SU-DHL-6 (cell line): Measurements from ENCODE around the gene CHST2.

Experiments used
- CTCF ChIP-seq: fragments of 200-600 bp; sonication (generic); IDR thresholded peaks from one replicate; pipeline ENCODE4 v1.5.1; 2017; ENCODE audit warnings: antibody characterized with exemption, mild to moderate bottlenecking, low read length, moderate library complexity; ENCODE audit not compliant: insufficient read depth, poor library complexity, severe bottlenecking
- EZH2phosphoT487 ChIP-seq: fragments of 200-600 bp; sonication (generic), shearing (Covaris generic); conservative IDR thresholded peaks from 2 replicates; pipeline ENCODE4 v1.6.1; 2018; ENCODE audit warnings: mild to moderate bottlenecking, antibody characterized with exemption, low read length, moderate library complexity, mixed read lengths

DNA sequence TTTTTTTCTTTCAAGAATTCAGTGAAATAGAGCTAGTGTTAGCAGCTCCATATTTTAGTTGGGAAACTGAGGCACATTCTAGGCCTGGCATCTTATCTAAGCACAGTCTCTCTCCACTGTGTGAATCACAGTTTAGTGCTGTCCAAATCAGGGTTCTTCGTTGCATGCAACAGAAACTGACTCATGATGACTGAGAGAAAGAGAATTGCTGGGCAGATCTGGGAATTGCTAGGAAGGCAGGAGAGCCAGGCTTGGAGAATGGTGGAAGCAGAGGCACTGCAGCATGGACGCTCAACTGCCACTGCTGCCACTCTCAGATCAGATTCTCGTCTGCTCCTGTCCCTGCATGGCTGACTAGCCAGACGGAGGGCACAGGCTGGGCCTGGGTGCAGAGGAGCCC, 40.7 kb upstream of the CHST2 start:
- TF ChIP-seq CTCF (no peak), EZH2phosphoT487 (no peak)
